Lower lobe of right lung (tissue), 2 donors: ENCODE measurements around the gene DLGAP1. TPM values are rescaled to one million over a fixed set of nuclear protein-coding genes. Genes with fewer than 3 reads are reported as not detected.
A peak's percentile ranks its signal among the peaks of the same experiment; 100 is the strongest.

Experiments used
- ATAC-seq, 2 donors: fragments of 200-7000 bp; cut with Tn5 transposase; one replicate each; pipeline ENCODE4 v1.9.1; 2020 to 2022; ENCODE audit warnings: mild to moderate bottlenecking in 2 of 2, moderate library complexity in 2 of 2
- DNase-seq: peaks from one replicate; pipeline ENCODE4 v3.0.0-alpha.2; 2020
- H3K27ac ChIP-seq: fragments of 200-600 bp; one replicate; pipeline ENCODE4 v1.8.0; 2022
- H3K27me3 ChIP-seq: fragments of 200-600 bp; one replicate; pipeline ENCODE4 v1.8.0; 2022; ENCODE audit warnings: low read depth
- H3K36me3 ChIP-seq: fragments of 200-600 bp; one replicate; pipeline ENCODE4 v1.8.0; 2022; ENCODE audit warnings: mild to moderate bottlenecking
- H3K4me1 ChIP-seq: fragments of 200-600 bp; one replicate; pipeline ENCODE4 v1.8.0; 2022
- H3K4me3 ChIP-seq: fragments of 200-600 bp; one replicate; pipeline ENCODE4 v1.8.0; 2022; ENCODE audit warnings: mild to moderate bottlenecking
- H3K9me3 ChIP-seq: fragments of 200-600 bp; one replicate; pipeline ENCODE4 v1.8.0; 2022
- CTCF ChIP-seq: fragments of 200-600 bp; IDR thresholded peaks from one replicate; pipeline ENCODE4 v1.8.0; 2022; ENCODE audit warnings: antibody characterized with exemption, mild to moderate bottlenecking
- intact Hi-C: fragments of 100-400 bp; cut with DNase I; formaldehyde crosslinking; loops from one replicate; pipeline ENCODE4 v1.11.0; 2022
- total RNA-seq: library from RNA; stranded (reverse); fragmentation: NEBNext Ultra II Directional; extraction: Animal tissue kit (Norgen Biotek cat#: 25700); gene quantifications from one replicate; pipeline ENCODE4 v1.2.1, GENCODE V29; 2021
- donor health status: DM: no; HTN: yes; CAD: no; lungs with severe emphysema.

The DLGAP1 gene
- total RNA-seq, 1 donor from 2014 or later = 3.8 TPM

- no peak overlapping the region for H3K27ac ChIP-seq
- H3K27me3 ChIP-seq = peaks cover 5% of the 10 kb centered on the region
- H3K4me3 ChIP-seq = no peak overlapping the region
- H3K36me3 ChIP-seq = no peaks in the 10 kb centered on the region
- intact Hi-C loops = loop anchor here (5.0 kb wide), 1 partner anchor 227 kb away; no protein-coding TSS in a partner anchor
- no peaks in the 10 kb centered on the region for H3K4me1 ChIP-seq
- DNase-seq (no peak), ATAC-seq (peak in 1 of 2 donors; percentile 53)
- TF ChIP-seq CTCF = peak; percentile 67
- H3K9me3 ChIP-seq = no peaks in the 10 kb centered on the region
Measured at GRCh38 chr18:3998698-3999333, 456.3 kb downstream of the DLGAP1 start.

- intact Hi-C loops = loop anchor here (5.0 kb wide), 1 partner anchor 223 kb away; no protein-coding TSS in a partner anchor
Measured at GRCh38 chr18:3995476-3996102, 459.5 kb downstream of the DLGAP1 start.

GRCh38 chr18:3993941-3994687, 461.0 kb downstream of the DLGAP1 start:
- DNase-seq = no peak
- peak in 1 of 2 donors; percentile 27 for ATAC-seq
- intact Hi-C loops = no loop called here

More at GRCh38 chr18:3995476-3996102, 459.5 kb downstream of the DLGAP1 start:
- Histone ChIP-seq H3K4me3 (no peak overlapping the region), H3K9me3 (no peaks in the 10 kb centered on the region), H3K4me1 (no peaks in the 10 kb centered on the region), H3K27me3 (peaks cover 5% of the 10 kb centered on the region), H3K27ac (no peak overlapping the region), H3K36me3 (no peaks in the 10 kb centered on the region)
- no peak for DNase-seq
- peak; percentile 56 to 73 for ATAC-seq
- peak; percentile 89 for TF ChIP-seq CTCF

GRCh38 chr18:3985664-3986063, 469.4 kb downstream of the DLGAP1 start:
- Histone ChIP-seq H3K4me1 (no peaks in the 10 kb centered on the region), H3K36me3 (no peaks in the 10 kb centered on the region), H3K27me3 (no peaks in the 10 kb centered on the region), H3K27ac (no peak overlapping the region), H3K9me3 (no peaks in the 10 kb centered on the region), H3K4me3 (no peak overlapping the region)
- no peak for TF ChIP-seq CTCF
- ATAC-seq = no peak
- DNase-seq = no peak
- intact Hi-C loops = no loop called here

More at GRCh38 chr18:3993941-3994687, 461.0 kb downstream of the DLGAP1 start:
- H3K27me3 ChIP-seq = no peaks in the 10 kb centered on the region
- H3K4me3 ChIP-seq = no peak overlapping the region
- no peaks in the 10 kb centered on the region for H3K36me3 ChIP-seq
- no peak overlapping the region for H3K27ac ChIP-seq
- no peaks in the 10 kb centered on the region for H3K9me3 ChIP-seq
- no peaks in the 10 kb centered on the region for H3K4me1 ChIP-seq
- no peak for TF ChIP-seq CTCF

GRCh38 chr18:3985020-3985419, 470.1 kb downstream of the DLGAP1 start:
- H3K4me1 ChIP-seq = no peaks in the 10 kb centered on the region
- H3K27me3 ChIP-seq = no peaks in the 10 kb centered on the region
- no peak overlapping the region for H3K4me3 ChIP-seq
- H3K27ac ChIP-seq = no peak overlapping the region
- no peaks in the 10 kb centered on the region for H3K9me3 ChIP-seq
- TF ChIP-seq CTCF = no peak
- DNase-seq = no peak
- no peaks in the 10 kb centered on the region for H3K36me3 ChIP-seq
- no peak for ATAC-seq
- intact Hi-C loops = no loop called here
